Lower lobe of right lung (tissue), 2 donors: ENCODE results near the gene GAPDHS. TPM values are rescaled to one million over a fixed set of nuclear protein-coding genes. Genes with fewer than 3 reads are reported as not detected.
A peak's percentile ranks its signal among the peaks of the same experiment; 100 is the strongest.

Source experiments
- ATAC-seq, 2 donors: fragments of 200-7000 bp; cut with Tn5 transposase; one replicate each; pipeline ENCODE4 v1.9.1; 2020 to 2022; ENCODE audit warnings: mild to moderate bottlenecking in 2 of 2, moderate library complexity in 2 of 2
- DNase-seq: peaks from one replicate; pipeline ENCODE4 v3.0.0-alpha.2; 2020
- H3K27ac ChIP-seq: fragments of 200-600 bp; one replicate; pipeline ENCODE4 v1.8.0; 2022
- H3K27me3 ChIP-seq: fragments of 200-600 bp; one replicate; pipeline ENCODE4 v1.8.0; 2022; ENCODE audit warnings: low read depth
- H3K36me3 ChIP-seq: fragments of 200-600 bp; one replicate; pipeline ENCODE4 v1.8.0; 2022; ENCODE audit warnings: mild to moderate bottlenecking
- H3K4me1 ChIP-seq: fragments of 200-600 bp; one replicate; pipeline ENCODE4 v1.8.0; 2022
- H3K4me3 ChIP-seq: fragments of 200-600 bp; one replicate; pipeline ENCODE4 v1.8.0; 2022; ENCODE audit warnings: mild to moderate bottlenecking
- H3K9me3 ChIP-seq: fragments of 200-600 bp; one replicate; pipeline ENCODE4 v1.8.0; 2022
- CTCF ChIP-seq: fragments of 200-600 bp; IDR thresholded peaks from one replicate; pipeline ENCODE4 v1.8.0; 2022; ENCODE audit warnings: antibody characterized with exemption, mild to moderate bottlenecking
- intact Hi-C: fragments of 100-400 bp; cut with DNase I; formaldehyde crosslinking; loops from one replicate; pipeline ENCODE4 v1.11.0; 2022
- total RNA-seq: library from RNA; stranded (reverse); fragmentation: NEBNext Ultra II Directional; extraction: Animal tissue kit (Norgen Biotek cat#: 25700); gene quantifications from one replicate; pipeline ENCODE4 v1.2.1, GENCODE V29; 2021
- donor health status: DM: no; HTN: yes; CAD: no; lungs with severe emphysema.

Gene GAPDHS
- total RNA-seq, 1 donor from 2014 or later = not detected

GRCh38 chr19:35560677-35561076 is 27.4 kb downstream of the GAPDHS start:
- intact Hi-C loops = no loop called here
- no peak for DNase-seq
- no peak for TF ChIP-seq CTCF

GRCh38 chr19:35561436-35561835 is 28.2 kb downstream of the GAPDHS start:
- Histone ChIP-seq H3K36me3 (no peaks in the 10 kb centered on the region), H3K4me3 (no peak overlapping the region), H3K9me3 (no peaks in the 10 kb centered on the region), H3K4me1 (peaks cover 7% of the 10 kb centered on the region), H3K27me3 (peaks cover 37% of the 10 kb centered on the region), H3K27ac (no peak overlapping the region)
- TF ChIP-seq CTCF = no peak
- intact Hi-C loops = no loop called here
- no peak for DNase-seq
- no peak for ATAC-seq

More at GRCh38 chr19:35560677-35561076, 27.4 kb downstream of the GAPDHS start:
- no peaks in the 10 kb centered on the region for H3K9me3 ChIP-seq
- H3K27me3 ChIP-seq = peaks cover 37% of the 10 kb centered on the region
- no peaks in the 10 kb centered on the region for H3K36me3 ChIP-seq
- no peak overlapping the region for H3K4me3 ChIP-seq
- H3K27ac ChIP-seq = no peak overlapping the region
- ATAC-seq = no peak
- H3K4me1 ChIP-seq = peaks cover 7% of the 10 kb centered on the region

GRCh38 chr19:35562336-35562735 is 29.1 kb downstream of the GAPDHS start:
- intact Hi-C loops = no loop called here
- no peak overlapping the region for H3K27ac ChIP-seq
- no peaks in the 10 kb centered on the region for H3K9me3 ChIP-seq
- peaks cover 32% of the 10 kb centered on the region for H3K27me3 ChIP-seq
- ATAC-seq = no peak
- H3K4me3 ChIP-seq = no peak overlapping the region
- no peak for TF ChIP-seq CTCF
- H3K36me3 ChIP-seq = no peaks in the 10 kb centered on the region
- no peak for DNase-seq
- peaks cover 7% of the 10 kb centered on the region for H3K4me1 ChIP-seq

- no peak for DNase-seq
These were observed 29.5 kb downstream of the GAPDHS start for GRCh38 chr19:35562776-35563175.

GRCh38 chr19:35563207-35563829 is 30.1 kb downstream of the GAPDHS start, which contains the start of gene ATP4A:
Gene ATP4A, minus strand, starts transcription at chr19:35563658. Its CDS starts 29 bp downstream, at chr19:35563629.
- Histone ChIP-seq H3K9me3 (no peaks in the 10 kb centered on the region), H3K4me3 (no peak within 1 kb of the TSS), H3K27ac (no peak within 1 kb of the TSS), H3K27me3 (peaks cover 30% of the 10 kb centered on the region), H3K36me3 (no peaks in the 10 kb centered on the region), H3K4me1 (peaks cover 2% of the 10 kb centered on the region)
- peak in 1 of 2 donors; percentile 14 for ATAC-seq
- DNase-seq = no peak
- intact Hi-C loops = no loop called here
- TF ChIP-seq CTCF = no peak

More at GRCh38 chr19:35562776-35563175, 29.5 kb downstream of the GAPDHS start:
- Histone ChIP-seq H3K4me1 (peaks cover 7% of the 10 kb centered on the region), H3K9me3 (no peaks in the 10 kb centered on the region), H3K4me3 (no peak overlapping the region), H3K27ac (no peak overlapping the region), H3K36me3 (no peaks in the 10 kb centered on the region), H3K27me3 (peaks cover 31% of the 10 kb centered on the region)
- no peak for ATAC-seq
- no peak for TF ChIP-seq CTCF
- intact Hi-C loops = no loop called here
